GM21390 (cell line): ENCODE results near the gene CUX1.

ENCODE experiments used
- ATAC-seq: cut with Tn5 transposase; IDR thresholded peaks from one replicate; pipeline ENCODE4 v1.9.1; 2021; ENCODE audit not compliant: unreplicated experiment

Gene CUX1

GRCh38 chr7:102093599-102094315 is 276.3 kb downstream of the CUX1 start:
- ATAC-seq, result no peak

DNA sequence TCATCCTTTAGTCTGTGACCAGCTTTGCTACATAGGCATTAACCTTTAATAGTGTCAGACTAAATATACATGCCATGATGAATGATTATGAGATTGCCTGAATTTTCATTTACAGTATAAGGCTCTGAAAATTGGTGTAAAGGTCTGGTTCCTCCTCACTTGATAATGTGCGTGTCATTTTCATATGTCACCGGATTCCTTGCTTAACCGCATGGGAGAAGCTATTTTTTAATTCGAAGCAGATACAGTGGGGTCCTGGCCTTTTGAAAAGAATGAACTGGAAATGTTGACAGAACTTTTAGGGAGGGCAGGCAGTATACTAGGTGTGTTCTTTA is 276.9 kb downstream of the CUX1 start:
- no peak for ATAC-seq

- ATAC-seq, result no peak
These were observed 278.0 kb downstream of the CUX1 start for GRCh38 chr7:102095321-102096011.

- no peak for ATAC-seq
These were observed 278.5 kb downstream of the CUX1 start for GRCh38 chr7:102096012-102096332.

DNA sequence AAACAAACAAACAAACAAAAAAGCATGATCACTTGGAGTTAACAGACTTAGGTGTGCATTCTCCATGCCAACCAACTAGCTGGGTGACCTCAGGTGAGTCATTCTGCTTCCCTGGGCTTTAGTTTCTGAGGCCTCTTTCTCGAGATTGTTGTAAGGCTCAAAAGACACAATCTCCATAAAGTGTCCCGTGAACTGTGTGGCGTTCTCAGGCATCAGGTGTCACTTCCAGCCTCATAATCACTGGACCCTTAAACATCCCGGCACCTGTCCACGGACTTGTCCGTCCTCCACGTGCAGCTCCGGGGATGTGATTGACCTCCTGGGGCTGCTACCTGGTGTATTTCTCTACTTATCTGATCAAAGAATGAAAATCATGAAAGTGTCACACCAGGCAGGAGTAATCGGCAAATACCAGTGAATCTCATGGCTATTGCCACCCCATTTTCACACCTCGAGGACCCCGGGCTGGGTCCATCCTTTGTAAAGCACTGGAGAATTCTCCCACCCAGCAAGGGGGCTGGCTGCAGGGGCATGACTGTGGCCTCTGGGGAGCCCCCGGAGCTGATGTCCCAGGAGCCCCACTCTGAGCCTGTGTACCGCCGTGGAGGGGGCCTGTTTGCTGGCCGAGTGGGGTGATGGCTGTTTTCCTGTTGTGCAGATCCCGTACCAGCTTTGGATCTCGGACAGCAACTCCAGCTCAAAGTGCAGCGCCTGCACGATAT is 279.4 kb downstream of the CUX1 start:
- no peak for ATAC-seq

DNA sequence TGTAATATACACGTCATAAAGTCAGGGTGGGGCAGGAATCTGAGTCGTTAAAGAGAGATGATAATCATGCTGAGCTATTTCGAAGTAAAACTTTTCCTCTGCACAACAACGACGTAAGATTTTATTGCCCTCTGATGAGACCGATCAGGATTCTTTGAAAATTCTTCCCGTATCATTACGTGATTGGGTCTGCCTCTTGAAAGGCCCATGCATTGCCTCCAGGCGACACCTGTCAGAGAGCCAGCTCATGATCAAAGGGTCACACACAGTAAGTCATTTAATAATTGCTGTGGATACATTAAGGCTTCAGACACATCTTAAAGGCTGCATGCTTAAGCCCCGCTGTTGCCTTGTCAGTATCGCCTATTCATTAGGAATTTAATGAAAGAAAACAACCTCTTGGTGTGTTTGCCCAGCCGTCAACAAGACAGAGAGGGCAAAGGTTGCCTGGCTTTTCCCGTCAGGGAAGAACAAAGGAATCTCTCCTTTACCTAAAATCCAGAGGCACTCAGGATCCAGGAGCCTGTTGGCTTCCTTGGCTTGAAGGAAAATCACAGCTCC is 280.3 kb downstream of the CUX1 start:
- ATAC-seq, result no peak

DNA sequence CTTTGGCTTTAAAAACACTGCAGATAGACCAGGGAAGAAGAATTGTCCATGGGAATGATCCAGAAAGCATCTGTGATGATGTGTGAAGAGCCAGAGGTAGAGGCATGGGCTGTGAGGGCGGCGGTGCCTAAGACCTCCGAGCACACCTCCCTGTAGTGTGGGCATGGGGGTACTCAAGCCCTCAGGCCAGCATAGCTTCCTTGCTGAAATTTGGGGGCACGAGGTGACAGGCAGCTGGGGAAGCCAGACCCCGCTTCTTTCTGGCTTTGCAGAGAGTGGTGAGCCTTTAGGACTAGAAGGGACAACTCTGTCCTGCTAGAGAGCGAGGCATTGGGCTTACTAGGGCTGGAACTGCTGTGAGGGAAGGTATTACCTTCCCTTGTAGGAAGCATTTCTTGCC is 281.6 kb downstream of the CUX1 start:
- ATAC-seq, result no peak

GRCh38 chr7:102099474-102099873 is 282.0 kb downstream of the CUX1 start:
- no peak for ATAC-seq

- ATAC-seq, result no peak
These were observed 283.7 kb downstream of the CUX1 start for GRCh38 chr7:102101111-102101551.

DNA sequence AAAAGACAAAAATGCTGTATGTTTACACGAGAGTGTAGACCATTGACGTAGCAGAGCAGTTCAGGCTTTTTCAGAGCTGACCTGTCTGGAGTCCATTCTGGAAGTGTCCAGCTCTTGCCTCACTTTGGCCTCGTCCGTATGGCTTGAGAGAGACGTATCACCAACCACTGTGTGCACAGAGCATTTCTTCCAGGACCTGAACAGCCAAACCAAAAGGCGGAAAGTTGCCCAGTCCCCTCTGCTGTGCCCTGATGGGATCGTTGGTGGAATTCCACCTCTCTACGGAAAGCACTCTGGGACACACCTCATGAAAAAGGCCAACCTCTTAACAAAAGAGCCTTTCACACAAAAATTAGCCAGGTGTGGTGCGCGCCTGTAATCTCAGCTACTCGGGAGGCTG is 284.5 kb downstream of the CUX1 start:
- ATAC-seq, result no peak

GRCh38 chr7:102103027-102103372 is 285.6 kb downstream of the CUX1 start:
- no peak for ATAC-seq

DNA sequence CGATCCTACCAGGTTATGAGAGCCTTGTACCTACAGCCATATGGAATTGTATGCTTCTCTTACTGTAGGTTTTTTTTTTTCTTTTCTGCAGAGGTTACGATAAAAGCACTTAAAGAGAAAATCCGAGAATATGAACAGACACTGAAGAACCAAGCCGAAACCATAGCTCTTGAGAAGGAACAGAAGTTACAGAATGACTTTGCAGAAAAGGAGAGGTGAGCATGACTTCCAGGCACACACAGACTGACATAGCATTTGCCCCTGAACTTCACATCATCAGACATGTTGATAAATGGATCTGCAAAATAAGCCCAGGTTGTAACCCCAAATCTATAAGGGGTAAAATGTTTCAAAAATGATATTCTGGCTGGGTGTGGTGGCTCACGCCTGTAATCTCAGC is 286.8 kb downstream of the CUX1 start:
- no peak for ATAC-seq

DNA sequence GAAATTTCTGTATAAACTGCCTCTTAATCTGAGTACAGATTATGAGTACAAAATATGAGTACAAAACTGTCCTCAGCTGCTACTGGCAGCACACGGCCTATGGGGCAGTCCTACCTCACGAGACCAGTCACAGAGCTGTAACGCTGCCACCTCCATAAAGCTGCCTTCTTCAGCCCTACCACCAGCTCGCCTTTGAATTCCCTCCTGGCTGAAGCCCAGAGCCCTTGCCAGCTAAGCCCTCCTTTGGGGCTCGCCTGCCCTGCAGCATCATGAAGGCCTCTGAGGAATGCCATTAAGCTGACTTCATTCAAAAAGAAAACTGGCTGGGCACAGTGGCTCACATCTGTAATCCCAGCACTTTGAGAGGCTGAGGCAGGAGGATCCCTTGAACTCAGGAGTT is 289.2 kb downstream of the CUX1 start:
- ATAC-seq, result no peak

DNA sequence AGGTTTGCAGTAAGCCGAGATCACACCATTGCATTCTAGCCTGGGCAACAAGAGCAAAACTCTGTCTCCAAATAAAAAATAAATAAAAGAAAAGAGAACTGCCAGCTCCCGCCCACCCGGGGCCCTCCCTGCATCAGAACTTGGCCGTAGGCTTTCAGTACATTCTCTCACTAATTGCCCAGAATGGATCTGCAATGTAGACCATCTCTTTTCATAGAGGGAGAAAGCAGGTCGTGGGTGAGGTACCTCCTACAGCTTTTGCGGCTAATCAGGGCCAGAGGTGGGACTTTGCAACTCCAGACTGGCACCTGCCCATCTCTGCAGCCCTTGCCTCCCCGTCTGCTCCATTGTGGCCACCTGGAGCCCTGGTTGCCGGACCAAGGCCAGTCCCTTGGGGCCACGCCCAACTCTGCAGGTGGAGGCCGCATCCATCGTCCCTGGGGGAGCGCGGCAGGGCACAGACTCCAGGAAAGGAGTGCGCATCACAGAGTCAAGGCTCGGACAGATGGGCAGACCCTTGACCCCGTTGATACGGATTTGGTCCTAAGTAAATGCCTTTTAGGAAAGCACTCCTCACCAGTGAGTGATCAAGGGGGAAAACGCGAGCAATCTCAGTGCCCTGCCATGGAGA is 290.2 kb downstream of the CUX1 start:
- ATAC-seq, result no peak

GRCh38 chr7:102111061-102112041 is 293.9 kb downstream of the CUX1 start:
- no peak for ATAC-seq

DNA sequence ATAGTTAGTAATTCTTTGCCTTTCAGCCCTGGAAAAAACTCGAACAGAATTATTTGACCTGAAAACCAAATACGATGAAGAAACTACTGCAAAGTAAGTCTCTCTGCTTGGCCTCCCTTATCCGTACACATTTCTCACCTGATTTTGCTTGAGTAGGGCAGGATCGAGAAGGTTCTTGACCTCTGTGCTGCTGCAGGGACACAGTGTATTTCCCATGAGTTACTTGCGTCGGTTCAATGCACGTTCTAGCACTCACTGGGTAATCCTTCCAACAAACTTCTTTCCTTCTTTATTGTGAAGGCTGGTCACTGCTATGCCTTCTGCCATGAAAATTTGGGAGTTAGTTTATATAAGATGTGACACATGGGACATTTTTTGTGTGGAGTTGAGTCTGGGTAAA is 297.8 kb downstream of the CUX1 start:
- no peak for ATAC-seq

DNA sequence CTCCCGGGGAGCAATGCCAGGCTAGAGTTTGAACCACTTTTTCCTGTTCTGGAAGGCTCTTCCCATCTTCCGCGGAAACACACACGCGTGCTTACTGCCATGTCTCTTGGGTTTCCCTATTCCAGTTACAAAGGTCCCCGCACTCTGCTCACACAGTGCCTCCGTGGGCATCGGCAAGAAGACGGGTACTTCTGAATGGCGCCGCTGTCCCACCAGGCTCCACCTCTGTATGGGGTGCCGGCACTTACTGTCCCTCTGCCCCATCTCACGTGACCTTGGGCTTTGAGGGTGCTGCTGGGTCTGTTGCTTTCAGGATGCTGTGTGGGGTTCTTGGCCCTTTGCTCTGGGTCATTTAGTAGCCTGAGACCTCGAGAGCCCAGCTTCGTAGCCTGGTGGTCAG is 298.5 kb downstream of the CUX1 start:
- ATAC-seq, result no peak

- no peak for ATAC-seq
These were observed 300.3 kb downstream of the CUX1 start for GRCh38 chr7:102117743-102118142.

- no peak for ATAC-seq
These were observed 301.8 kb downstream of the CUX1 start for GRCh38 chr7:102119213-102119651.

- no peak for ATAC-seq
These were observed 302.5 kb downstream of the CUX1 start for GRCh38 chr7:102119925-102120324.
